Pulmonary artery endothelial cell (primary cell): ENCODE results near the gene HAAO. TPM values are rescaled to one million over a fixed set of nuclear protein-coding genes. Genes with fewer than 3 reads are reported as not detected.

Experiments used
- DNase-seq: peaks from one replicate; pipeline ENCODE4 v3.0.0-alpha.2; 2011; ENCODE audit warnings: low read depth, low spot score
- total RNA-seq: library from RNA; depleted of rRNA; stranded (reverse); fragments of >200 nt; gene quantifications from 2 replicates; pipeline ENCODE4 v1.2.3, GENCODE V29; 2014

The HAAO gene
- total RNA-seq, 1 donor from 2014 or later, result 0.20 TPM

DNA sequence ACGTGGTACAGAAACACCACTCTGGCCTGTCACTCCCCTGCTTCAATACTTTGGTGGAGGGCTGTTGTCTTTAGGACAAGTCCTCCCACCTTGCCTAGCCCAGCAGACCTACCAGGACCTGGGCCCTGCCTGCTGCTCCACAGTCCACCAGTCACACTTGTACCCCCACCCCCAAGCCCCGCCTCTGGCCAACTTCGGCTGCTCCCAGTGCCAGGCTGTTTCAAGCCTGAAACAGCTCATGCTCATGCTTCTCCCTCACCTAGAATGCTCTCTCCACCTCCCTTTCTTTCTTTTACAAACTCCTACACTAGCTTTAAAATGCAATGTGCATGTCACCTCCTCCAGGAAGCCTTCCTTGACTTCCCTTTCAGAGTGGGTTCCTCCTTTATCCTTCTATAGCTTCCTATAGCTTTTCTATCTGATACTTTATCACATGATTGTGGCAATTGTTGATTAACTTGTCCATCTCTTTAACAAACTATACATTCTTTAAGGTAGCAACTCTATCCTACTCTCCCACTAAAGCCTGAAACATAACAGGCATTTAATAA is 23.6 kb downstream of the HAAO start:
- no peak for DNase-seq

GRCh38 chr2:42767899-42768705 is 24.3 kb downstream of the HAAO start:
- DNase-seq, result no peak

DNA sequence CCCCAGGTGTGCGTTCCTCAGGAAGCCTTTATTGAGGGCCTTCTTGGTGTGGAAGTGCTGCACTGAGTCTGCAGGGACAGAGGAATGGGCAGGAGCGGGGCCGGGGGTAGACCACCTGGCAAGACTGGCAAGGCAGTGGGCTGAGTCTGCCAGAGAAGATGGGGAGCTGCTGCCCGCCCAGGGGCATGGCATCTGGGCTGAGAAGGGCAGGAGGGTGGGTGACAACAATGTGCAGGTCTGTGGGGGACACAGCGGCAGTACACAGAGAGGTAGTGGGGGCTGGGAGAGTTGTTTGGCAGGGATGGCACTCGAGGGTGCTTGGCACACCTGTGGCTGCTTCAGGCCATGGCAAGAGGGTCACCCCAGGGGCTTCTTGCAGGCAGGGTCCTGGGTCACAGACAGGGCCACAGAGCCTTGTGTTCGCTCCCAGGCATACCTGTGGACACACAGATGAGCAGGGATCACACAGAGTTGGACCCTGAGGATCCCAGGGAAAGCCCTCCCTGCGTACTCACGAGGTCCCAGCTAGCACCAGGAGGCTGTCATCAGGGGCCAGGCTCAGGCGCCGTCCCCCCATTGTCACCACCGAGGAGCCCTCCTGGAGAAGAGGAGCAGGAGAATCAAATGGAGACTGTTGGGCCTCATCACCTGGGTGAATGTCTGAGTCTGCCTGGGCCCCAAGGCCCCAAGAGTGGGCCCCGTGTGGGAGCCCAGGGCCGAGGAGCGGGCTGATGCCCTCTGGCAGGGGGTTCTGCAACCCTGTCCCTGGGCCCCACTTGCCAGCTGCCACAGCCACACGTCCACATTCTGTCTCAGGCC is 25.1 kb downstream of the HAAO start:
- no peak for DNase-seq

DNA sequence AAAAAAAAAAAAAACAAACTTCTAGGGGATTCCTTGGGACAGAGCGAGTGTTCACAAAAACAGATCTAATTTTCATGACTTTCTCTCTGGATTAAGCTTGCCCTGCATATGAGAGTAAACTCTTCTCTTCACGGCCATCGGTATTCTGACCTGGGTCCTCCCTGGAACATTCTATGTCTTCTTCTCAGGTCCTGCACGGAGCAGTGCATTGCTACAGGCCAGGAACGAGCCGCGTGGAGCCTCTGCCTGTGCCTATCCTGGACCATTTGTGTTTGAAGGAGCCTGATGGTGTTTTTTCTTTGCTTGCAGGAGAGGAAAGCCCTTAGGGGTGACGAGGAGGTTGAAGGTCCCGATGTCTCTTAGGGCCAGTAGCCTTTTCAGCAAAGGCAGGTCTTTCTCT is 26.7 kb downstream of the HAAO start:
- no peak for DNase-seq

- DNase-seq, result no peak
Measured at GRCh38 chr2:42764901-42765300, 27.5 kb downstream of the HAAO start.

GRCh38 chr2:42764096-42764495 is 28.3 kb downstream of the HAAO start, which contains the start of gene OXER1:
Gene OXER1, minus strand, starts transcription at chr2:42764135. Its CDS starts 73 bp downstream, at chr2:42764062.
- no peak for DNase-seq

GRCh38 chr2:42762823-42763804 is 29.3 kb downstream of the HAAO start:
- DNase-seq, result no peak

DNA sequence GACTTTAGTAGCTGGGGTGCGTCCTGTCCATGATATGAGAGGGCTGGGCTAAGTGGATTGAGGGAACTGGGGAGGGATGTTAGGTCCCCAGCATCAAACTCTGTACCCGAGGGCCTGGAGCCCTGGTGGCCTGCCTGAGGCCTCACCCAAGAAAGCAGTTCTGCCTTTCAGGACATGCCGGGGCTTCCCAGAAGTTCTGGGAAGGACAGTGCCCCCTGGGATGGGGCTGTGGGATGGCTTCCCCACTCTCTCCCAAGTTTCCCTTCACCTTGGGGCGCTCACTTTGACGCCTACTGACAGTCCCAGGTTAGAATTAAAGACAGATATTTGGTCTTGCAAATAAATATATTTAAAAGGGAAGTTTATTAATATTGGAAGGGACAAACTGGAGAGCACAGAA is 30.2 kb downstream of the HAAO start:
- no peak for DNase-seq

- DNase-seq, result no peak
Measured at GRCh38 chr2:42761554-42761953, 30.8 kb downstream of the HAAO start.

GRCh38 chr2:42758751-42759150 is 33.6 kb downstream of the HAAO start:
- no peak for DNase-seq

GRCh38 chr2:42757981-42758740 is 34.2 kb downstream of the HAAO start:
- no peak for DNase-seq

DNA sequence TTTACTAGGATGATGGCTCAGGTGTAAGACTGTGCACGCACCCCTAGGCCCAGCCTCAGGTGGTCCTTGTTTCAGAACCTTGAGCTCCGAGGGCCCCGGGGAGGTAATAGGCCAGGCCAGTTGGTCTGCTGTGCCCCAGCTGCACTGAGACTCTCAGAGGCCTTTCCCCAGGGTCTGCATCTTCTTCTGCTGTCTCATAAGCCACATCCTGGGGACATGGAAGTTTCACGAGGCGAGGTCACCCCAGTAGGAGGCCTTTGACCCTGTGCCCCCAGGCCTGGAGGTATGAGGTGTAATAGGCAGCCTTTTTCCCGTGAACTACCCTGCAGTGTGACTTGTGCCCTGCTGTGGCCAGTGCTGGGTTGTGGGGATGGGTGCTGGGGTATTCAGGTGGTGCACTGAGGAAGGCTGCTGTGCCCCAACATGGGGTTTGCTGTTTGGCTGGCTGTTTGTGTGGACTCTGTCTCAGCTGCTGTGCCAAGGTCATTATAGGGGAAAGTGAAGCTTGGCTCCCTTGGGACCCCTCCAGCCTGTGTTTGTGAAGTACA is 35.3 kb downstream of the HAAO start:
- no peak for DNase-seq

DNA sequence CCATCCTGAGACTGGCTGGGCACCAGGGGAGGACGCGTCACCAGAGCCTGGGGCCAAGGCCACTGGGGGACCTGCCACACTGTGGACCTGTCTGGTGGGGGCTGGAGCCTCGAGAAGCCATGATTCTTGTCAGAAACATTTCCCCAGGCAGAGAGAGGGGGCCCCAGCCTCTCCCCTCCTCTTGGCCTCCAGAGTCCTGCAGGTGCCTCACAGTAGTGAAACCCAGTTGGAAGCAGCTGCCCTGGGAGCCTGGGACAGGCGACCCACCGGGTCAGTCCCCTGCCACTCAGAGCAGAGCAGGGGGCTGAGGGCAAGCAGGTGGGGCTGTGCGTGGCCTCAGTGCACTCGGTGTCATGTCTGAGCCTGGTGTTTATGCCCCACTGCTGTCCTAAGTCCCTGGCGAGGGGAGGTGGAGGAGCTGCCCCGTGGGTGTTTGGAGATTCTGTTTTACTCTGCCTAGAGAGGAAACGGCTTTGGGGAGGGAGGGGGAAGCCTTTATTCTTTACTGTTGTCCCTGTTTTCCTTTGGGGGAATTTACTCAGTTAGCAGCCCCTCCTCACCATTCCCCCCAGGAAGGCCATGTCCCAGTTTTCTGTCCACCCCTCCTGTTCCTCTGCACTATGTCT is 36.1 kb downstream of the HAAO start:
- DNase-seq, result no peak

GRCh38 chr2:42755191-42755880 is 37.0 kb downstream of the HAAO start:
- DNase-seq, result no peak

GRCh38 chr2:42754776-42755140 is 37.6 kb downstream of the HAAO start:
- no peak for DNase-seq

DNA sequence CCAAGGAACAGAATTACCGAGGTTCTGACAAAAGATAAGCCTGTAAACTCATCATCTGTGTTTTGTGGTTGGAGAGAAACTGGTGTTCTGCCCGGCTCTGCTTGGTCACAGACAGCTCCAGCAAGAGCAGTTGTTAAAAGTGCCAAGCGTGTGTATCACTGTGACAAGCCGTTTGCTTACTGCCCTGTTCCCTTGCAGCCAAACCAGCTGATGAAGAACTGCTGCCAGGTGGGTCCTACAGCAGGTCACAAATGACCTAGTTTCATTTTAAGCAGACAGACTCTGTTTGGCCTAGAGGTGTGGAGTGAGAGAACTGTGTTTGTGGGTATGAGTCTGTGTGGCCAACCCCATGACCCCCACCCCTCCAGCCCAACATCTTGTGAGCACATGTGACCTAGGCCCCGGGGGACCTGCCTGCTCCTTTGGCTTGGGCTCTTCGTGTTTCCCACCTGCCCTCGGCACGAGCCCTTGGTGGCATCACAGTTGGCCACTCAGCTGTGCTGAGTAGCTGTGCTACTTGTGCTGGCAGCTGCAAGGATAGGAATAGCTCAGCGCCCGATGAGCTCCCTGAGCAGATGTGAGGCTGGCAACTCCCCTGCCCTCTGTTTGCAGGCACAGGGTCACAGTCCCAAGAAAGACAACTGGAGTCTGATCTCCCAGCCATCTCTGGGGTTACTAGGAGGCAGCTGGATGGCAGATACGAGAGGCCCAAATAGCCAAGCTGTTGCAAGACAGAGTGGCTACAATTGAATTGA is 38.2 kb downstream of the HAAO start:
- DNase-seq, result no peak

- no peak for DNase-seq
Measured at GRCh38 chr2:42752816-42753813, 39.3 kb downstream of the HAAO start.
